ENCODE results near the gene TKTL1. TPM values are rescaled to one million over a fixed set of nuclear protein-coding genes. Genes with fewer than 3 reads are reported as not detected.

TKTL1 gene
- total and polyA plus RNA-seq, 2 donors (not counting 1 experiment from before 2014, with no cell fraction given), result not detected

DNA sequence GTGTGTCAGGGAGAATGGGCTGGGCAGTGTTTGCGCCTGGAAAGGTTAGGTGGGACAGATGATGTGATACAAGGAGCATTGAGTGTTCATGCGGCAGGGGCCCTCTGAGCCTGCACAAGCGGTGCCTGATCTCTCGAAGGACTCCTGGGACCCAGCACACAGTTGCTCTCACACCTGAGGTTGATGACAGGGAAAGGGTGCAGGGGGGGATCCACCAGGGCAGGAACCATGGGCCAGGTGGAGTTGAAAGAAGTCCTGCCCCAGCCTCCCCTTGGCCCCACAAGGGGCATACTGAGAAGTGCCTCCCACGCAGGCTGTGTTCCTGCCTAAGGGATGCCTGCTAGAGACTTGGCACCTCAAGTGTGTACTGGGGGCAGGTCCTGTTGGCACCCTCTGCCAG, 33.1 kb downstream of the TKTL1 start:
- TF ChIP-seq EZH2 (IDR thresholded peaks at IDR 0.05; ENCODE audit: low read length, missing control alignments), result no peak
- no peak for TF ChIP-seq CTCF (conservative IDR thresholded peaks at IDR 0.05 in 1 of 2, IDR thresholded peaks at IDR 0.05 in 1 of 2; ENCODE audit: low read depth in 1 of 2, low read length in 2 of 2)
- no peak for DNase-seq (ENCODE audit: low read depth in 2 of 2)
- Histone ChIP-seq H3K4me1 (ENCODE audit: control insufficient read depth, extremely low read depth, insufficient read depth, low read length) (no peaks in the 10 kb centered on the region), H3K4me2 (ENCODE audit: extremely low read depth, insufficient read depth, low read length) (no peak overlapping the region), H4K20me1 (ENCODE audit: control insufficient read depth, extremely low read depth, insufficient read depth, low read length) (no peaks in the 10 kb centered on the region), H2AFZ (ENCODE audit: low read length) (no peak overlapping the region), H3K27me3 (ENCODE audit: control insufficient read depth, insufficient read depth, low read length) (peaks cover 7% of the 10 kb centered on the region), H3K36me3 (ENCODE audit: control insufficient read depth, insufficient read depth, low read length) (no peaks in the 10 kb centered on the region), H3K79me2 (ENCODE audit: control insufficient read depth, insufficient read depth, low read length) (no peaks in the 10 kb centered on the region), H3K9me3 (ENCODE audit: control insufficient read depth, insufficient read depth, low read depth, low read length) (no peaks in the 10 kb centered on the region), H3K4me3 (replicated peaks in 1 of 4; ENCODE audit: control extremely low read depth in 1 of 4, insufficient read depth in 1 of 4, low read depth in 3 of 4, low read length in 4 of 4) (no peak overlapping the region), H3K27ac (ENCODE audit: insufficient read depth, low read length) (no peak overlapping the region), H3K9ac (ENCODE audit: insufficient read depth, low read length) (no peak overlapping the region)

DNA sequence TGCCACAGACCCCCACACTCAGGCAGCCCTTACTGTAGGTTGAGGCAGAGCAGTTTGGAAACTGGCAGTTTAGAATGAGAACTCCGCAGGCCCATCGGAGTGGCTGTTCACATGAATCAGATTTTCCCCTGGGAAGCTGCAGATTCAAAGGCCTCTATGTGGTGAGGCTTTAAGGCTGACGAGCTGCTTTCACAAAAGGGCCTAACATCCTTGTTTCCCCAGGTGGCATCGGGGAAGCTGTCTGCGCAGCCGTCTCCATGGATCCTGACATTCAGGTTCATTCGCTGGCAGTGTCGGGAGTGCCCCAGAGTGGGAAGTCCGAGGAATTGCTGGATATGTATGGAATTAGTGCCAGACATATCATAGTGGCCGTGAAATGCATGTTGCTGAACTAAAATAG, 33.7 kb downstream of the TKTL1 start:
- H3K27me3 ChIP-seq (ENCODE audit: control insufficient read depth, insufficient read depth, low read length), result peaks cover 7% of the 10 kb centered on the region
- DNase-seq (ENCODE audit: low read depth in 2 of 2), result no peak
- H3K9me3 ChIP-seq (ENCODE audit: control insufficient read depth, insufficient read depth, low read depth, low read length), result no peaks in the 10 kb centered on the region
- no peaks in the 10 kb centered on the region for H3K4me1 ChIP-seq (ENCODE audit: control insufficient read depth, extremely low read depth, insufficient read depth, low read length)
- no peaks in the 10 kb centered on the region for H4K20me1 ChIP-seq (ENCODE audit: control insufficient read depth, extremely low read depth, insufficient read depth, low read length)
- no peaks in the 10 kb centered on the region for H3K36me3 ChIP-seq (ENCODE audit: control insufficient read depth, insufficient read depth, low read length)
- H3K4me3 ChIP-seq (replicated peaks in 1 of 4; ENCODE audit: control extremely low read depth in 1 of 4, insufficient read depth in 1 of 4, low read depth in 3 of 4, low read length in 4 of 4), result no peak overlapping the region
- TF ChIP-seq EZH2 (IDR thresholded peaks at IDR 0.05; ENCODE audit: low read length, missing control alignments) (no peak), CTCF (conservative IDR thresholded peaks at IDR 0.05 in 1 of 2, IDR thresholded peaks at IDR 0.05 in 1 of 2; ENCODE audit: low read depth in 1 of 2, low read length in 2 of 2) (no peak)
- no peak overlapping the region for H3K9ac ChIP-seq (ENCODE audit: insufficient read depth, low read length)
- no peak overlapping the region for H2AFZ ChIP-seq (ENCODE audit: low read length)
- H3K4me2 ChIP-seq (ENCODE audit: extremely low read depth, insufficient read depth, low read length), result no peak overlapping the region
- H3K79me2 ChIP-seq (ENCODE audit: control insufficient read depth, insufficient read depth, low read length), result no peaks in the 10 kb centered on the region
- H3K27ac ChIP-seq (ENCODE audit: insufficient read depth, low read length), result no peak overlapping the region

DNA sequence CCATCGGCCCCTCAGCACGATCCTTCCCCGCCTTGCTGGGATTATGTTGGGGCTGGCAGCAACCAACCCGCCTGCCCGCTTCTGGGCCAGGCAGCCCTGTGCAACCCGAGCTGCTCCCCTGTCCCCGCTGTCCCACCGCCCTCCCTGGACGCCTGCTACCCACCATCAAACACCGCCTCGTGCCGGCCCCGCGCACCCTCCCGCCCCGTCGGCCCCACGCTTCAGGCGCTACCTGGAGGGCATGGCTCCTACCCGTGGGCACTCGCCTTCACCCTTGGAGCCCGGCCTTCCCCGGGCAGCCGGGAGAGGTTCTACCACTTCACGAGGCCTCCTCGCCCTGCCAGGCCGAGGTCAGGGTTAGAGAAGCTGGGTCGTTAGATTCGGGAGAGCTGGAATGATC, 37.0 kb downstream of the TKTL1 start:
- no peak for DNase-seq (ENCODE audit: low read depth in 2 of 2)
- H2AFZ ChIP-seq (ENCODE audit: low read length), result no peak overlapping the region
- H4K20me1 ChIP-seq (ENCODE audit: control insufficient read depth, extremely low read depth, insufficient read depth, low read length), result no peaks in the 10 kb centered on the region
- H3K9me3 ChIP-seq (ENCODE audit: control insufficient read depth, insufficient read depth, low read depth, low read length), result no peaks in the 10 kb centered on the region
- H3K27me3 ChIP-seq (ENCODE audit: control insufficient read depth, insufficient read depth, low read length), result peaks cover 2% of the 10 kb centered on the region
- no peak overlapping the region for H3K9ac ChIP-seq (ENCODE audit: insufficient read depth, low read length)
- no peaks in the 10 kb centered on the region for H3K36me3 ChIP-seq (ENCODE audit: control insufficient read depth, insufficient read depth, low read length)
- no peak overlapping the region for H3K4me3 ChIP-seq (replicated peaks in 1 of 4; ENCODE audit: control extremely low read depth in 1 of 4, insufficient read depth in 1 of 4, low read depth in 3 of 4, low read length in 4 of 4)
- no peak overlapping the region for H3K27ac ChIP-seq (ENCODE audit: insufficient read depth, low read length)
- H3K4me1 ChIP-seq (ENCODE audit: control insufficient read depth, extremely low read depth, insufficient read depth, low read length), result no peaks in the 10 kb centered on the region
- no peak overlapping the region for H3K4me2 ChIP-seq (ENCODE audit: extremely low read depth, insufficient read depth, low read length)
- H3K79me2 ChIP-seq (ENCODE audit: control insufficient read depth, insufficient read depth, low read length), result no peaks in the 10 kb centered on the region
- TF ChIP-seq CTCF (conservative IDR thresholded peaks at IDR 0.05 in 1 of 2, IDR thresholded peaks at IDR 0.05 in 1 of 2; ENCODE audit: low read depth in 1 of 2, low read length in 2 of 2) (no peak), EZH2 (IDR thresholded peaks at IDR 0.05; ENCODE audit: low read length, missing control alignments) (no peak)

Measured in fibroblast of lung (primary cell).